BLaER1 (cell line): ENCODE measurements around the gene TPPP3.

ENCODE experiments used
- H3K27ac ChIP-seq: shearing (Covaris generic); formaldehyde crosslinking; 2 replicates; pipeline ENCODE4 v1.8.1; 2022
- H3K27me3 ChIP-seq: shearing (Covaris generic); formaldehyde crosslinking; 2 replicates; pipeline ENCODE4 v1.8.1; 2022
- H3K36me3 ChIP-seq: shearing (Covaris generic); formaldehyde crosslinking; 2 replicates; pipeline ENCODE4 v1.8.1; 2022
- H3K4me1 ChIP-seq: shearing (Covaris generic); formaldehyde crosslinking; 2 replicates; pipeline ENCODE4 v1.8.1; 2022
- H3K4me2 ChIP-seq: shearing (Covaris generic); formaldehyde crosslinking; 2 replicates; pipeline ENCODE4 v1.8.1; 2022
- H3K4me3 ChIP-seq: shearing (Covaris generic); formaldehyde crosslinking; 2 replicates; pipeline ENCODE4 v1.8.1; 2022
- H3K9ac ChIP-seq: shearing (Covaris generic); formaldehyde crosslinking; 2 replicates; pipeline ENCODE4 v1.8.1; 2022
- H3K9me3 ChIP-seq: shearing (Covaris generic); formaldehyde crosslinking; 2 replicates; pipeline ENCODE4 v1.8.1; 2022
- H4K20me1 ChIP-seq: shearing (Covaris generic); formaldehyde crosslinking; 2 replicates; pipeline ENCODE4 v1.8.1; 2022
- Cebpa-rat ChIP-seq: shearing (Covaris generic); IDR thresholded peaks from 2 replicates; pipeline ENCODE4 v1.8.1; 2022

The TPPP3 gene

GRCh38 chr16:67393111-67393787 lies at the start of gene TPPP3:
Gene TPPP3, minus strand, starts transcription at chr16:67393498. Its CDS starts 2,387 bp downstream, at chr16:67391111.
- TF ChIP-seq Cebpa-rat = no peak
- Histone ChIP-seq H3K36me3 (no peaks in the 10 kb centered on the region), H3K4me3 (0 out of 2 replicates have a peak within 1 kb of the TSS, but pooled peaks have one; percentile 36), H3K9ac (no peak within 1 kb of the TSS), H3K27ac (no peak within 1 kb of the TSS), H3K9me3 (no peaks in the 10 kb centered on the region), H4K20me1 (peaks cover 32% of the 10 kb centered on the region), H3K4me2 (peak within 1 kb of the TSS; percentile 40; the same call in 1 of the 2 replicates), H3K27me3 (peaks cover 64% of the 10 kb centered on the region), H3K4me1 (peaks cover 51% of the 10 kb centered on the region)

- no peak overlapping the region for H3K4me3 ChIP-seq
- H3K4me2 ChIP-seq = no peak overlapping the region
- H3K9me3 ChIP-seq = no peaks in the 10 kb centered on the region
- no peak for TF ChIP-seq Cebpa-rat
- no peaks in the 10 kb centered on the region for H3K27me3 ChIP-seq
- H3K9ac ChIP-seq = no peak overlapping the region
- H3K4me1 ChIP-seq = peaks cover 17% of the 10 kb centered on the region
- H3K27ac ChIP-seq = no peak overlapping the region
- peaks cover 97% of the 10 kb centered on the region for H3K36me3 ChIP-seq
- H4K20me1 ChIP-seq = peaks cover 94% of the 10 kb centered on the region
Measured at GRCh38 chr16:67442581-67443255, 49.4 kb upstream of the TPPP3 start.

GRCh38 chr16:67441907-67442306 lies 48.6 kb upstream of the TPPP3 start:
- no peak overlapping the region for H3K9ac ChIP-seq
- no peak overlapping the region for H3K4me2 ChIP-seq
- H4K20me1 ChIP-seq = peaks cover 94% of the 10 kb centered on the region
- H3K27ac ChIP-seq = no peak overlapping the region
- H3K36me3 ChIP-seq = peaks cover 97% of the 10 kb centered on the region
- no peak overlapping the region for H3K4me3 ChIP-seq
- no peak for TF ChIP-seq Cebpa-rat
- no peaks in the 10 kb centered on the region for H3K27me3 ChIP-seq
- H3K4me1 ChIP-seq = peaks cover 17% of the 10 kb centered on the region
- no peaks in the 10 kb centered on the region for H3K9me3 ChIP-seq

- Histone ChIP-seq H3K4me1 (peaks cover 17% of the 10 kb centered on the region), H3K27me3 (no peaks in the 10 kb centered on the region), H3K9me3 (no peaks in the 10 kb centered on the region), H4K20me1 (peaks cover 88% of the 10 kb centered on the region), H3K36me3 (peaks cover 97% of the 10 kb centered on the region), H3K27ac (no peak overlapping the region), H3K4me3 (no peak overlapping the region), H3K4me2 (peak overlapping the region; percentile 48), H3K9ac (no peak overlapping the region)
- TF ChIP-seq Cebpa-rat = no peak
Measured at GRCh38 chr16:67441271-67441753, 48.0 kb upstream of the TPPP3 start.

GRCh38 chr16:67438824-67439393 lies 45.6 kb upstream of the TPPP3 start:
- Histone ChIP-seq H3K4me2 (no peak overlapping the region), H3K9ac (no peak overlapping the region), H3K27ac (no peak overlapping the region), H3K4me1 (peaks cover 35% of the 10 kb centered on the region), H3K36me3 (peaks cover 74% of the 10 kb centered on the region), H3K27me3 (no peaks in the 10 kb centered on the region), H4K20me1 (peaks cover 73% of the 10 kb centered on the region), H3K9me3 (no peaks in the 10 kb centered on the region), H3K4me3 (no peak overlapping the region)
- no peak for TF ChIP-seq Cebpa-rat

GRCh38 chr16:67438098-67438791 lies 44.9 kb upstream of the TPPP3 start:
- H3K36me3 ChIP-seq = peaks cover 68% of the 10 kb centered on the region
- peaks cover 67% of the 10 kb centered on the region for H4K20me1 ChIP-seq
- H3K27me3 ChIP-seq = peaks cover 4% of the 10 kb centered on the region
- peaks cover 35% of the 10 kb centered on the region for H3K4me1 ChIP-seq
- H3K4me3 ChIP-seq = no peak overlapping the region
- no peak overlapping the region for H3K27ac ChIP-seq
- H3K9ac ChIP-seq = no peak overlapping the region
- TF ChIP-seq Cebpa-rat = no peak
- no peak overlapping the region for H3K4me2 ChIP-seq
- H3K9me3 ChIP-seq = no peaks in the 10 kb centered on the region

- Histone ChIP-seq H3K36me3 (peaks cover 60% of the 10 kb centered on the region), H3K4me3 (no peak overlapping the region), H3K27me3 (peaks cover 11% of the 10 kb centered on the region), H3K9me3 (no peaks in the 10 kb centered on the region), H3K9ac (no peak overlapping the region), H3K27ac (no peak overlapping the region), H3K4me2 (no peak overlapping the region), H3K4me1 (peaks cover 35% of the 10 kb centered on the region), H4K20me1 (peaks cover 67% of the 10 kb centered on the region)
- TF ChIP-seq Cebpa-rat = no peak
Measured at GRCh38 chr16:67437513-67437912, 44.2 kb upstream of the TPPP3 start.

GRCh38 chr16:67436640-67437193 lies 43.4 kb upstream of the TPPP3 start:
- Histone ChIP-seq H3K27ac (no peak overlapping the region), H3K9ac (no peak overlapping the region), H3K9me3 (no peaks in the 10 kb centered on the region), H3K4me2 (no peak overlapping the region), H3K4me1 (peaks cover 31% of the 10 kb centered on the region), H3K27me3 (peaks cover 19% of the 10 kb centered on the region), H3K4me3 (no peak overlapping the region), H4K20me1 (peaks cover 62% of the 10 kb centered on the region), H3K36me3 (peaks cover 52% of the 10 kb centered on the region)
- TF ChIP-seq Cebpa-rat = no peak

- H4K20me1 ChIP-seq = peaks cover 58% of the 10 kb centered on the region
- H3K4me1 ChIP-seq = peaks cover 28% of the 10 kb centered on the region
- no peaks in the 10 kb centered on the region for H3K9me3 ChIP-seq
- peak overlapping the region; percentile 42 for H3K4me2 ChIP-seq
- H3K27ac ChIP-seq = no peak overlapping the region
- peaks cover 27% of the 10 kb centered on the region for H3K27me3 ChIP-seq
- no peak overlapping the region for H3K9ac ChIP-seq
- no peak overlapping the region for H3K4me3 ChIP-seq
- no peak for TF ChIP-seq Cebpa-rat
- H3K36me3 ChIP-seq = peaks cover 44% of the 10 kb centered on the region
Measured at GRCh38 chr16:67435758-67436164, 42.5 kb upstream of the TPPP3 start.
